HG02884 (cell line): ENCODE data around the gene FBN2.
"Not testable (repeated sequence)": the region's sequence is repeated elsewhere in the genome, so short reads cannot be mapped to it uniquely, and the experiment has no call there.

Experiments
- ATAC-seq: cut with Tn5 transposase; IDR thresholded peaks from one replicate; pipeline ENCODE4 v1.9.1; 2021; ENCODE audit warnings: mild to moderate bottlenecking, moderate library complexity; ENCODE audit not compliant: unreplicated experiment

Gene FBN2

DNA sequence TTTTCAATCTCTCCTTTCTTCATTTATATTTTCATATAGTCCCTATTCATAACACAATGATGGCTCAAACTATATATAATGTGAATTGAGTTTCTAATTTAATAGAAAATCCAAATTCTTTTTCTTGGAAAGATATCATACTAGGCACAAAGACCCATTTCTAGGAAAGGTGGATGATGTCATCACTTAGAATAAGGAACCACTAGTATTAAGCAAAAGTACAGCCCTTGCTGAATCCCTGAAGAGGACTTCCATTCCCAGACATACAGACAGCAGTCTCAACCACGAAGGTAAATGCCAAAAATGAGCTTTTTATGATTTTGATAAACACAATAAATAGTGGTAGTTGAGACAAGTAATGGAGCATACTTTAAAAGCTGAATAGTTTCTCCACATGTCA lies 210.0 kb downstream of the FBN2 start:
- no peak for ATAC-seq

DNA sequence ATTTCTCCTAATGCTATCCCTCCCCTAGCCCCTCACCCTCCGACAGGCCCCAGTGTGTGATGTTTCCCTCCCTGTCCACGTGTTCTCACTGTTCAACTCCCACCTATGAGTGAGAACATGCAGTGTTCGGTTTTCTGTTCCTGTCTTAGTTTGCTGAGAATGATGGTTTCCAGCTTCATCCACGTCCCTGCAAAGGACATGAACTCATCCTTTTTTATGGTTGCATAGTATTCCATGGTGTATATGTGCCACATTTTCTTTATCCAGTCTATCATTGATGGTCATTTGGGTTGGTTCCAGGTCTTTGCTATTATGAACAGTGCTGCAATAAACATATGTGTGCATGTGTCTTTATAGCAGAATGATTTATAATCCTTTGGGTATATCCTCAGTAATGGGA lies 216.6 kb downstream of the FBN2 start:
- ATAC-seq = not testable (repeated sequence)

DNA sequence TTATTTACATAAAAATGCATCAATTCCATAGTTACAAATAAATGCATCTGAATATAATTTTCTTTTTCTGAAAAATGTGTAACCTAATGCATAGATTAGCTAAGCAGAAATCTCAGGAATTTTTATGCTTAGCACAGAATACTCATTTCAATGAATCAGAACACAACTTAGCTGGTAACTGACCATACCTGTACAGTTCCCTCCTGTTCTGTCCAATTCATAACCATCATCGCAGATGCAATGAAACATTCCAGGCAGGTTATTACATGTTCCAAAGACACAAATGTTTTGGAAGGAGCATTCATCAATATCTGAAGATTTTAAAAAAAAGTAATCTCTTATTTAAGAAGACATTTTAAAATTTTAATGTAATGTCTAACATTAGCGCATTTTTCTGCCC lies 219.4 kb downstream of the FBN2 start:
- no peak for ATAC-seq

DNA sequence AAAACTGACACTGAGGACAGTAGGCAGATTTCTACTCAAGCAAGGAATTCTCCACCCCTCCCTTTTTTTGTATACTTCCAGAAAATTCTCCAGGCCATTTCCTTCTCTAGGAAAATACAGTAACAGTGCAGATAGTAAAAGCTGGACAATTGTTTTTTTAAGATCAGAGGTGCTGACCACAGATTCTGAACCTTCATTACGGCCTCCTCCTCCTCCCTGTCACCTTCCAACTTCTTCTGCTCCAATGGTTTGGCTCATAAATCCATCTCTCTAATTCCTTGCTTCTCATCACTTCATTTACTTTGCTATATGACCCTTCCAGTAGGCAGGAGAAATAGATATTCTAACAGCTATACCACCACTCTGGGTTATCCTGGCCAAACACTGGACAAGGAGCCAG lies 220.6 kb downstream of the FBN2 start:
- ATAC-seq = no peak

DNA sequence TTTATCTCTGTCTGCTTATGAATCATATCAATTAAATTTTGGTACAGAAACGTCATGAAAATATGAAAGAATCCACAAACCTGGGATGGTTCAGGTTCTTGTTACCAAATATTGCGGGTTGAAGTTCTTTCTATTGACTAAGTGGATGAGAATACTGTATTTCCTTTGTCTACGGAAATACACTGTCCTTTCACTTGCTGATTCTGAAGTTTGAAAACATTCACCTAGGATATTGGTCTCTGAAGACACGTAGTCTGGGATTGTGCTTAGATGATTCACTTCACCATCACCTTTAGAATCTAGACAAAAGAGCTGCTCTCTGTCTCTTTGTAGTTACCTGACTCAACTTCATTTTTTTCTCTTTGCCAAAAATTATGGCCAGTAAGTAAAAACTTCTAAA lies 222.4 kb downstream of the FBN2 start:
- no peak for ATAC-seq

DNA sequence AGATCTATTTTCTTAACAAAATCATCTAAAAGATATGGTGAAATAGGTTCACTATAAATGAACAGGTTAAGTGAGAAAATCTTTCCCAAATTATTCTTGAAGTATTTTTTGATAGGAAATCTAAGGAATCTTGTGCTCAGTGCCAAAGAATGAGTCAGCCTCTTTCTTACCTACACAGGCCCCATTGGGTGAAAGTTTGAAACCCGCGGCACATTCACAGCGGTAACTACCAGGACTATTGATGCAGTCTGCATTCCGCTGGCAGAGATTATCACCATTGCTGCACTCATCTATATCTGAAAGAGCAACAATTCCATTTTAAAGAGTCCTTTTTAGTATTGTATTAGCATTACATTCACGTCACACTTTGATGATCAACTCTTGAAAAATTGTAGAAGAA lies 232.7 kb downstream of the FBN2 start:
- no peak for ATAC-seq

DNA sequence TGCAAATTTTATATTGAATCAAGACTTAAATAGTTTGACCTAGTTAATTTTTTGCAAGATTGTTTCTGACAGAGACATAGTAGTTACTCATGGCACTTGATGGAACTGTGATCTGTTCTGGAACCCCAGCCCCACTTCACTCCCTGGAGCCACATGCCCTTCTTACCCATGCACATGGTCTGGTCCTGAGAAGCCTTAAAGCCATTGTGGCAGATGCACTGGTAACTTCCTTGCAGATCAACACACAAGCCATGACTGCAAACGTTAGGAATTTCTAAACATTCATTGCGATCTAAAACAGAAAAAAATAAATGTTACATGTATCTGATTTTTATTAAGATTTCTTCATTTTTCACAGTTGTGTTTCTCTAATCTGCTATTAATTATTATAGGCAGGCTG lies 233.3 kb downstream of the FBN2 start:
- no peak for ATAC-seq

DNA sequence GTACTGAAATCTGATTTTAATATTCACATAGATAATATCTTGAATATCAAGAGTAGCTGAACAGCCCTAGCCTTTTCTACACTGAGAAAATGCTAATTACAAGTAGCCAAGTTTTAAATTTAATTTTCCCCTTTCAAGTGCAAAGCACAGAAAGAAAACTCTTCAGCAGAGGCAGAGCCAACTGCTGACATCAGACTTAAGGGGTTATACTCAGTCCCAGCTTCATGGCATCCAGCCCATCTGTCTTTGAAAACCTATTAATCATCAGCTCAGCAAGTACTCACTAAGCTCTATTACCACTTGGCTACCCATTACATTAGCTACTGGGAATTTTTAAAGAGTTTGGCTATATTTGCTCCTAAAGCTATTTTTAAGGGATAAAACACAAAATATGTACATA lies 234.0 kb downstream of the FBN2 start:
- ATAC-seq = no peak

DNA sequence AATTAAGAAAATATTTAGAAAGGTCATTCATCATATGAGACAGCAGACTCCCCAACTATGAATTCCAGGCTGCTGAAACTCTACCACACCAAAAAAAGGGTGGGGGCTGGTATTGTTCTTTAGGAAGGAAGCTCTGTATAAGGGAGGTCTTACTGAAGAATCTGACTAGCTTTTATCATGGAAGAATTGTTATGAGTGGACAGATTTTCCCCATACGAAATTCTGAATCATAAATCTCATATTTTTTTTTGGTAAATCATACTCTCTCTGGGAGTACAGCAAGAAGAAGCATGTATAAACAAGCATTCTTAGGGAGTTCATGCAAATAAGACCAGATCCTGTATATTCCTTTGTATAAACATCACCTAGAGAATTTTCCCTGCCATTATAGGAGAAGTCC lies 234.5 kb downstream of the FBN2 start:
- ATAC-seq = no peak

DNA sequence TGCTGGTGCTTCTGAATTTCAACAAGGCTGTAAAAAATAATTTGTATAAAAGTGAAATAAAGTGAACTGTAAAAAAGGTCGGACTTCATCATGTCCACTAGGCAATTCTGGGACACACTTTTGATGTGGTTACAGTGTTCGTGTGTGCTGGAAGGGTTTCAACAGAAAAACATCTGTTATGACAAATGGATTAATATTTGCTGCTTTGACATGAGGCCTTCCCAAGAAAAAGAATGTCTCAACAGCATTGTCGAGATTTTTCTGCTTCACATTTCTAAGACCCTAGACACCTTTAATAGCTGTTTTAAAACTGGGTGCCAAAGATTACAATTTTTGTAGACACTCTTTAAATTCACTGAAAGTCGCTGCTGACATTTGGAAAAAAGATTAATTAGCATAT lies 237.9 kb downstream of the FBN2 start:
- ATAC-seq = no peak

DNA sequence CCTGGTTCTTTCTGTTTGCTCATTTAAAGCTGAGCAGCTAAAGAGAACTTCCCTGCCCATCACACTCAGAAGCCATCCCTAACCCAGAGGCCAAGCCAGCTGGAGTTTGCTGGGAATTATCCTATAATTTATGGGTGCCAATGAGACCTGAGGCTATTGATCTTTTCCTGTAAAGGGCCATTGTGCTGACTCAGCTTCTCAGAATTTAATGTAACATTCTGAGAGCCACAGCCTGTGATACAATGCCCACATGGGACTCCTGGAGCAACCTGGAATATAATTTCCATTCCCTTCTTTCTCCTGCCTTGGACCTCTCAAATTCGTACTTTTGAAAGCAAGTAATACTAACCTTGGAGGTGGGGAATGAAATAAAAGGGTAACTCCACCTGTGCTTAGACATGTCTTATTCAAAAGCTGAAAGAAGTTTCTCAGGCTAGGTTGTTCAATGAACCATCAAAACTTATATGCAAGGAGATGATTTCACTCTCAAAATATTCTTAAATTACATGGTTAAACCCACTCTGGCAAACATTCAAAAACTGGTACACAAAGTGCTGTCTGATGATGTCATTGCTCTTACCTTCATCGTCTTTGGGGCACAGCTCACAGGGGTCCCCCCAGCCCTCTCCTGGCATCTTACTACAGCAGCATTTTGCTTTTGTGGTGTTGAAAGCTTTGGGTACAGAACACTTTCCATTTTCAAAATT lies 247.7 kb downstream of the FBN2 start:
- ATAC-seq = no peak

DNA sequence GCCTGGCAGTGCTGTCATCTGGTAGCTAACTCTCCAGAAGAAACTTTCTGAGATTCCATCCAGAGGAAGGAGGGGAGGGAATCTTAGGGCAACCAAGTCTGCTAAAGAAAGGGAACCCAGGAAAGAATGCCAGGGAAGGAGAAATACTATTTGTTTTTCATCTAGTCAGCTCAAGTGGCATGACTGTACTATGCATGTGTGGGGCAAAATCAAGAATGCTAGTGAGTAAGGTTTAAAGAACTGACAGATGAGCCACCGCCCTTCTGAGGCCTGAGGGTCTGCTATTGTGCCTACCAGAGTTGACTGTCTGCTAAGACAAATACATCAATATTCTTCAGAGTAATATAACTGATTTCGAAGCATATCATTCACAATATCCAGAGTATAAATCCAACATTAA lies 250.3 kb downstream of the FBN2 start:
- ATAC-seq = no peak

DNA sequence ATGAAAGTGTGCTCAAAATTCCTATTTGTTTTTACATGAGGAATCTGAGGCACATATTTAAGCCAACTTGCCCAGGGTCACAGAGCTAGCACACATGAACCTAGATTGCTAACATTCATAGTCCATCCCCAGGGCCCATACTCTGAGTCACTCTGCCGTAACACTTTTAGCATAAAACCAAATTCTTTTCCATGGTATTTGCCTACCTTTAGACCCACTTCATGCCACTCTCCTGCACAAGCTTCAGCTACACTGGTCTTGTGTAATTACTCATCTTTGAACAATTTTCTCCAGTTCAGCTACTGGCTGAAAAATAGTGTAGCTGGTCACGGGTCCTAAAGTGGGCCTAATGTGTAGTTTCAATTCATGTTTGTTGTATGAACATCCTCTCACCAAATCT lies 253.8 kb downstream of the FBN2 start:
- ATAC-seq = no peak

DNA sequence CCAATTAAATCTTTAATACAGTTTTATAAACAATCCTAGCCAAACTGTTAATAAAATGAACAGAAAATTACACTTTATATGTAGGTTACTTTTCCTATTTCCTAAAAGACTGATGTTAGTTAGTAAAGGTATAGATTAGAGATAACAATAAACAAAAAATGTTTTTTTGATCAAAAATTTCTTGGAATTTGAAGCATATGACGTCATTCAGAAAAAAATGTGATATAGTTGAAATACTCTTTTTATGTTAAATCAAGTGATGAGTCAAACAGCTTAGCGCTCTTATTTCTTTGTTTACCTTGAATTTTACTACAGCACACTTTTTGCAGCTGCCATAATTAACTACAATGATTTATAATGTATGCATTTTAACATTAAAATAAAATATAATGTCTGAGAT lies 258.7 kb downstream of the FBN2 start:
- no peak for ATAC-seq

DNA sequence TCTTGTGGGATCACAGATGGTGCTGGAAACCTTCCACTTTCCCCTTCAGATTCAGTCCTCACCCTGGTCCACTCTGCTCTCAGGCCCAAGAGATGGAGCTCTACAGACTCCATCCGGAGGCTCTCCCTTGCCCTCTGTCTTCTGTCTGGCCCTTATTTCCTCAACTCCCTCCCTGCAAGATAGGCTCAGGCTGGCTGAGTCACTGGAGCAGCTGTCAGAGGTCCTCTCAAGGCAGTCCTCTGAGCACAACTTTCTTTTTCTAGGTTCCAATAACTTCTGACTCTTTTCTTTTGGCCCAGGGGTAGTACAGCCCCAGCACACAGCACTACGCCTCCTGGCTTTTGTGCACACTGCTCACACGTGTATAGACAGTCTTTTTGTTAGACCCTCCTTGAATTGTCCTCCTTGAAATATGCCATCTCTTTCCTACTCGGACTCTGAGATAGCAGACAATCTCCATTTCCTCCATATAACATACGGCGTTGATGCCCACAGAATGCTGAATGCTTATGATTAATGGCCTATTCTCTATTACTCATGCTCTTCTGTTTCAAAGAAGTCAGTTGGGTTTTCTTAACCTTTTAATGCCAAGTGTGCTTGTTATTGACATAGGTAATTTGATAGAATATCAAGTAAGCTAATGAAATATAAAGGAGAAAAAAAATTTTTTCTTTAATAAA lies 261.4 kb downstream of the FBN2 start:
- ATAC-seq = no peak

DNA sequence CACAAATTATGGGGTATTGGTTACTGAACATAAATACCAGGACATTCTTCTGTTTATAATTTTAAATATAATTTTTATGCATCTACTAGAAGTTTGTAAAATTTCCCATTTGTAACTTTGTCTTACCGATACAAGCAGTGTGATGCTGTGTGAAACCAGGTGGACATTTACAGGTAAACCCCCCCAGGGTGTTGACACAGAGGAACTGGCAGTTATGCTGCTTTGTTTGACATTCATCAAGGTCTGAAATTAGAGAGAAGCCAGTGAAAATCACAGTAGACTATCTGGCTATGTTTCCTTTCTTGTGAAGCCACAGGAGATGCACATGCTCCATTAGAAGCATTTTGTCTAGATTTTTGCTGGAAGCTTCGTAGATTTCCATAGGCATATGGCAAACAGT lies 263.6 kb downstream of the FBN2 start:
- ATAC-seq = no peak

DNA sequence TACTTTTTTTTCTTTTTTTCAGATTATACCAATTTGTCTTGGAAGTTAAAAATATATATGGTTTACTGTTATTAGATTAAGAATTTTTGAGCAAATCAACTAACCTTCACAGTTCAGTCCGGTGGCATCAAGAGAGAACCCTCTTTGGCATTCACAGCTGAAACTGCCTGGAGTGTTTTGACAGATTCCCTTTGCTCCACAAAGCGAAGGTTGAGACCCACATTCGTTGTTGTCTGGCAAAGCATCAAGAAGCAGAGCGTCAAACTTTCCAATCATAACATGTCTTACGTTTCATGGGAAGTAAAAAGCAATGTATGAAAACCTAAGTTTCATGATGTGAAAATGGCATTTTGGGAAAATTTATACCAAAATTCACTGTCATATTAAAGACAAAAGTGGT lies 264.3 kb downstream of the FBN2 start:
- no peak for ATAC-seq

DNA sequence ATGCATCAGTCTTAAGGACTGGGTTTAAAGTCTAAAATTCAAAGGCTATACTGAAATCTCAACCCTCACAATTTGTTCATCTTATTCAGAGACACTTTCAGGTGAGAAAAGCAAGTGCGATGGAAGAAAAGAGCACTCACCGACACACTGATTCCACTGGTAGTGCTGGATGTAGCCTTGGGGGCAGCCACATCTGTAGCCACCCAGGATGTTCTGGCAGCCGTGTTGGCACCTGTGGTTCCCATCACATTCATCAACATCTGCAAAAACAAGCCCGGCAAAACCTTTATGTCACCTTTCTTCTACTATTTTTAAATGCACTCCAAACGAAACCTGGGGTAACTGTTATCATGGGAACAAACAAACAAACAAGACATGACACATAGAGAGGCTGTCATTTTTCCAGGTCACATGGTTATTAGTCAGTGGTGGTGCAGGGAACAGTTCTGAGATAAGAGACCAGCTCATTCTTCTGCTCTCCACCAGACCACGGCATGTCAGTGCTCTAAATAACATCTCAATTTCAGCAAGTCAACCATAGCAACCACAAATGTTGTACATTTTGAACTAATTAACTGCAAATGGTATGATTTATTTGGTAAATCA lies 266.1 kb downstream of the FBN2 start:
- no peak for ATAC-seq

DNA sequence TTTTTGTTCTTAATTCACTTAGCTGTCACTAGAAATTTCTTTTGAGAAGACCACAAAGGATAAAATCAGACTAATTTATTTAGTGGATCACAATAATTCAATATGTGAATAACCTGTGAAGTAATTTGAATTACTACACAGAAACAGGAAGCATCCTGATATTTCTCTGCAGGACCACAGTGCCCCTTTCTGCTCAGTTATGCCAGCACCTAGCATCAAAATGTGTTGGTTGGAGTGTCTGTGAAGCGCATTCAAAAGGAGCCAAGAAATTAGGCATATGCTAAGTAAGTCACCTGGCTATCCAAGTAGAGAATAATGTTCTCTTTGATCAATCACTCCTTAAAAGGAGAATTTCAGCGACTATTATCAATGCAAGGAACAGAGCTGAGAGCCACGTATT lies 267.0 kb downstream of the FBN2 start:
- no peak for ATAC-seq

DNA sequence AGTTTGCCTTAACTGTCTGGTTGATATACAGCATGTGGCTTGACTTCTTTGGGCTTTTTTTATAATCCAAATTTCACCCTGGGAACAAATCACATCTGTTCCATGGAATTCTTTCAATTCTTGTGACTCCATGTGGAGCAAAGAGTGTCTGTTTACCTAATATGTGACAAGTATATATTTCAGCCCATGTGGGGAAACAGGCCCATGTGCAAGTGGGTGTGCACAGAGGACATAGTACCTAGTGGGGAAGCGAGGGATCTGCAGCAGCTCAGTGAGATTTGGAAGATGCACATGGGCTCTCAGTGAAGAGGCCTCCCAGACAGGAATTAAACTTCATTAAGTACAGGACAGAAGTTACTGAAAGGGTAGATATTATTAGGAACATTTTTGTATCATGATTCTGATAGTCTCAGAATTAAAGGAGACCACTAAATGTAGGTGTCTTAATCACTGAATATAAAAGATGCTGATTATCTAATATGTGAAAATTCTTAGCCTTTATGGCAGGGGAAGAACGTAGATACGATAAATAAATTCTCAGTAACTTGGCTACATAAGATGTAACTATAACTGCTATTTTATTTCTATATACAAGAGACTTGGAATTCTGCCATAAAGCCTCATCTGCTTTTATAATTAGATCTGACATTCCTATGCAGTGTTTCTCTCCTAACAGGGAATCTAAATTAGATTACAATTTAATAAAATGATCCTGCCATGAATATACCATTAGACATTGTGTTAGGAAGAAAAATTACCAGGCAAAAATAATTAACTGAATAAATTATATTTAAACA lies 273.3 kb downstream of the FBN2 start:
- no peak for ATAC-seq

DNA sequence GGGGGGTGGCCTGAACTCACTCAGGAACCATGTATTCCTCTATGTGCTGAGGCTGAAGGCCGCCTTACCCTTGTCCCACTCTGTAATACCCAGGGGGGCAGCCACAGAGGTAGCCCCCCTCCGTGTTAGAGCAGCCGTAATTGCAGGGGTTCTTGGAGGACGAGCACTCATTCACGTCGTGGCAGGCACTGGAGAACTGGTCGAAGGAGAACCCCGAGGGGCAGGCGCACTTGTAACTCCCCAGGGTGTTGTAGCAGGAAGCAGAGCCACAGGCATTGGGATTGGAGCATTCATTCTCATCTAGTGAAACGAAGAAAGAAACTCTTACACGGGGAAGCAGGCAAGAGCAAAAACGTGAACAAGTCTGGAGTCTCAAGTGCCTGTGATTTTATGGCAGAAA lies 274.7 kb downstream of the FBN2 start:
- ATAC-seq = no peak

DNA sequence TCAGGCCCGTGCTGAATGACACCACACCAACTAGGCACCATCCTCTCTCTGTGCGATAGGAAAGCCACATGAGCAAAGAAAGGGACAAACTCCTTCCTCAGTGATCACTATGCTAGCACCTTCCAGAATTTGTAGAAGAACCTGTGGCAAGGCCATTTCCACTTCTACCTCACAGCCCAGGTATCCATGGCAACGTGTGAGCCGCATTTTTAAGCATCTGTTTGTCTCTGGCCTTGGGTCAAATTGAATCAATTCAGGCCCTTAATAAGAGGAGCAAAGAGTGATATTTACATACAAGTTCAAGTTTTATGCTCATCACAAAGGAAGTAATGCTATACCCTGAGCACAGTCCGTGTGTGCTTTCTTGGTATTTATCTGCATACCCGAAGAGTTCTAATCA lies 275.1 kb downstream of the FBN2 start:
- ATAC-seq = no peak
